ENCODE results near the gene SLC25A41.

GRCh38 chr19:6458695-6459261 is 25.2 kb upstream of the SLC25A41 start:
- no peak for TF ChIP-seq SP1 (IDR thresholded peaks at IDR 0.05)
- TF ChIP-seq FOXA1 (IDR thresholded peaks at IDR 0.05): no peak
- TF ChIP-seq HDGF (IDR thresholded peaks at IDR 0.05; ENCODE audit: borderline replicate concordance): no peak
- no peak for TF ChIP-seq ELF4 (IDR thresholded peaks at IDR 0.05)
- no peak for TF ChIP-seq FOXM1 (IDR thresholded peaks at IDR 0.05; ENCODE audit: borderline replicate concordance)
- no peak for TF ChIP-seq FOXK2 (IDR thresholded peaks at IDR 0.05)
- TF ChIP-seq BHLHE40 (IDR thresholded peaks at IDR 0.05; ENCODE audit: borderline replicate concordance): no peak
- TF ChIP-seq TARDBP (IDR thresholded peaks at IDR 0.05): no peak
- TF ChIP-seq SUZ12 (IDR thresholded peaks at IDR 0.05): no peak
- no peak for TF ChIP-seq ARNT (IDR thresholded peaks at IDR 0.05)
